PC-3 (cell line): ENCODE results near the gene ANKH. TPM values are rescaled to one million over a fixed set of nuclear protein-coding genes. Genes with fewer than 3 reads are reported as not detected.
A peak's percentile ranks its signal among the peaks of the same experiment; 100 is the strongest.
"Not testable (repeated sequence)": the region's sequence is repeated elsewhere in the genome, so short reads cannot be mapped to it uniquely, and the experiment has no call there.

Experiments used
- ATAC-seq: fragments of 200-7000 bp; cut with Tn5 transposase; 2 replicates; pipeline ENCODE4 v1.9.1; 2020; ENCODE audit warnings: mild to moderate bottlenecking, moderate library complexity
- BruUV-seq: library from RNA; stranded (reverse); fragments of 400-500 nt; replicated peaks from 2 replicates; lab custom pipeline; 2021; lab: Mats Ljungman, UMichigan
- CTCF ChIA-PET: fragments of 300-600 bp; sonication (Branson Sonifier 250); formaldehyde crosslinking; loops from one replicate; lab custom pipeline; 2022; ENCODE audit warnings: antibody characterized with exemption; lab: Charles Lee
- POLR2A ChIA-PET: fragments of 300-600 bp; sonication (Branson Sonifier 250); formaldehyde crosslinking; loops from one replicate; lab custom pipeline; 2022; ENCODE audit warnings: antibody characterized with exemption; ENCODE audit not compliant: unreplicated experiment; lab: Charles Lee
- DNase-seq: peaks from one replicate; pipeline ENCODE4 v3.0.0-alpha.2; 2015
- H2AFZ ChIP-seq: fragments of 300-600 bp; sonication (generic); 2 replicates; pipeline ENCODE4 v1.6.0; 2016; ENCODE audit warnings: antibody characterized with exemption, low read length
- H3F3A ChIP-seq: fragments of 300-600 bp; sonication (generic); one replicate; pipeline ENCODE4 v1.6.0; 2017; ENCODE audit warnings: antibody characterized with exemption, low read length, control low read depth, mild to moderate bottlenecking; ENCODE audit not compliant: unreplicated experiment
- H3K27ac ChIP-seq: fragments of 300-600 bp; sonication (generic); 2 replicates; pipeline ENCODE4 v1.5.1; 2016; ENCODE audit warnings: mild to moderate bottlenecking, low read length
- H3K27me3 ChIP-seq: fragments of 300-600 bp; sonication (generic); 2 replicates; pipeline ENCODE4 v1.6.1; 2016; ENCODE audit warnings: low read length, mixed read lengths
- H3K36me3 ChIP-seq: fragments of 300-600 bp; sonication (generic); 2 replicates; pipeline ENCODE4 v1.6.1; 2016; ENCODE audit warnings: low read depth, mixed run types, low read length, mixed read lengths
- H3K4me1 ChIP-seq: fragments of 300-600 bp; sonication (generic); 2 replicates; pipeline ENCODE4 v1.5.1; 2016; ENCODE audit warnings: low read length; ENCODE audit not compliant: insufficient read depth
- H3K4me2 ChIP-seq: fragments of 300-600 bp; sonication (generic); 2 replicates; pipeline ENCODE4 v1.6.0; 2016; ENCODE audit warnings: low read length
- H3K4me3 ChIP-seq: fragments of 300-600 bp; sonication (generic); 2 replicates; pipeline ENCODE4 v1.5.1; 2016; ENCODE audit warnings: mild to moderate bottlenecking, low read length, mixed read lengths
- H3K79me2 ChIP-seq: fragments of 300-600 bp; sonication (generic); 2 replicates; pipeline ENCODE4 v1.6.1; 2017; ENCODE audit warnings: low read length, mixed read lengths
- H3K9ac ChIP-seq: fragments of 300-600 bp; sonication (generic); 2 replicates; pipeline ENCODE4 v1.6.0; 2016; ENCODE audit warnings: mild to moderate bottlenecking, low read length
- H3K9me2 ChIP-seq: fragments of 300-600 bp; sonication (generic); replicated peaks from 2 replicates; pipeline ENCODE4 v1.6.1; 2016; ENCODE audit warnings: mixed run types, low read length, mixed read lengths
- H3K9me3 ChIP-seq: fragments of 300-600 bp; sonication (generic); 2 replicates; pipeline ENCODE4 v1.6.1; 2016; ENCODE audit warnings: low read length, mixed read lengths
- H4K20me1 ChIP-seq: fragments of 300-600 bp; sonication (generic); 2 replicates; pipeline ENCODE4 v1.6.1; 2016; ENCODE audit warnings: low read length, mixed read lengths
- CTCF ChIP-seq: fragments of 300-600 bp; sonication (generic); conservative IDR thresholded peaks from 2 replicates; pipeline ENCODE4 v1.5.1; 2017; ENCODE audit warnings: antibody characterized with exemption, low read depth, mild to moderate bottlenecking, low read length
- EZH2 ChIP-seq: fragments of 300-600 bp; sonication (generic); IDR thresholded peaks from one replicate; pipeline ENCODE4 v1.6.1; 2017; ENCODE audit warnings: antibody characterized with exemption, mild to moderate bottlenecking, low read length; ENCODE audit not compliant: unreplicated experiment
- EZH2phosphoT487 ChIP-seq: fragments of 300-600 bp; sonication (generic); IDR thresholded peaks from 2 replicates; pipeline ENCODE4 v1.6.1; 2018; ENCODE audit warnings: mild to moderate bottlenecking, antibody characterized with exemption, low read length, borderline replicate concordance
- intact Hi-C: fragments of 100-400 bp; cut with micrococcal nuclease; formaldehyde crosslinking; loops from 2 replicates; pipeline ENCODE4 v1.9.0; 2023
- total RNA-seq: library from RNA; depleted of rRNA; stranded (reverse); fragments of >200 nt; gene quantifications from 2 replicates; pipeline ENCODE4 v1.2.3, GENCODE V29; 2014

Gene ANKH
- total RNA-seq, 1 experiment from 2014 or later: 11.6 TPM

- H3F3A ChIP-seq: no peaks in the 10 kb centered on the region
- intact Hi-C loops: no loop called here
- CTCF ChIA-PET: interaction anchor here (0.7 kb wide), 1 partner anchor 226 kb away, joined by 14 read pairs; no protein-coding TSS in a partner anchor
Measured at GRCh38 chr5:14879393-14879792, 7.8 kb upstream of the ANKH start.

GRCh38 chr5:14878192-14878591 lies 6.6 kb upstream of the ANKH start:
- H3K9me2 ChIP-seq, H3K27me3 ChIP-seq, H3K36me3 ChIP-seq, ATAC-seq, DNase-seq, CTCF ChIA-PET, H3K79me2 ChIP-seq, H3K4me2 ChIP-seq, H3K4me3 ChIP-seq, H3K9me3 ChIP-seq, BruUV-seq, H4K20me1 ChIP-seq, H2AFZ ChIP-seq, POLR2A ChIA-PET, H3F3A ChIP-seq, H3K9ac ChIP-seq, intact Hi-C loops, H3K27ac ChIP-seq: not testable (repeated sequence)
- peaks cover 17% of the 10 kb centered on the region for H3K4me1 ChIP-seq

More at GRCh38 chr5:14879393-14879792, 7.8 kb upstream of the ANKH start:
- peaks cover 17% of the 10 kb centered on the region for H3K4me1 ChIP-seq
- no peaks in the 10 kb centered on the region for H3K36me3 ChIP-seq
- H3K9me2 ChIP-seq: no peaks in the 10 kb centered on the region
- ATAC-seq: peak; percentile 51; the same call in 1 of the 2 replicates
- BruUV-seq: no TSS peak
- no peak overlapping the region for H2AFZ ChIP-seq
- DNase-seq: peak; percentile 46
- TF ChIP-seq CTCF (no peak), EZH2 (no peak), EZH2phosphoT487 (no peak)
- no peak overlapping the region for H3K9ac ChIP-seq
- POLR2A ChIA-PET: no interaction called here
- H3K9me3 ChIP-seq: no peaks in the 10 kb centered on the region
- H3K79me2 ChIP-seq: no peaks in the 10 kb centered on the region
- no peak overlapping the region for H3K4me3 ChIP-seq
- no peak overlapping the region for H3K27ac ChIP-seq
- H3K4me2 ChIP-seq: no peak overlapping the region
- 0 out of 2 replicates have a peak, but pooled peaks cover 8% of the 10 kb centered on the region for H3K27me3 ChIP-seq
- H4K20me1 ChIP-seq: no peaks in the 10 kb centered on the region

- CTCF ChIA-PET: no interaction called here
- no peak overlapping the region for H3K9ac ChIP-seq
- POLR2A ChIA-PET: no interaction called here
- H4K20me1 ChIP-seq: no peaks in the 10 kb centered on the region
- no peak for DNase-seq
- TF ChIP-seq CTCF (no peak), EZH2phosphoT487 (no peak), EZH2 (no peak)
- H3K9me2 ChIP-seq: no peaks in the 10 kb centered on the region
- H3F3A ChIP-seq: no peaks in the 10 kb centered on the region
- no peak overlapping the region for H3K4me2 ChIP-seq
- no peaks in the 10 kb centered on the region for H3K79me2 ChIP-seq
- no TSS peak for BruUV-seq
- H3K4me3 ChIP-seq: no peak overlapping the region
- H2AFZ ChIP-seq: no peak overlapping the region
- intact Hi-C loops: no loop called here
- peaks cover 14% of the 10 kb centered on the region for H3K4me1 ChIP-seq
- no peak for ATAC-seq
- H3K27me3 ChIP-seq: peaks cover 16% of the 10 kb centered on the region; the same call in 1 of the 2 replicates
- no peak overlapping the region for H3K27ac ChIP-seq
- no peaks in the 10 kb centered on the region for H3K36me3 ChIP-seq
- H3K9me3 ChIP-seq: no peaks in the 10 kb centered on the region
Measured at GRCh38 chr5:14876095-14876494, 4.5 kb upstream of the ANKH start.
